Caki2 (cell line): ENCODE results near the gene APEH. TPM values are rescaled to one million over a fixed set of nuclear protein-coding genes. Genes with fewer than 3 reads are reported as not detected.
"Not testable (repeated sequence)": the region's sequence is repeated elsewhere in the genome, so short reads cannot be mapped to it uniquely, and the experiment has no call there.

ENCODE experiments used
- DNase-seq: peaks from one replicate; pipeline ENCODE4 v3.0.0-alpha.2; 2015; ENCODE audit warnings: low read depth
- in situ Hi-C: cut with HindIII; loops from 2 replicates; pipeline ENCODE4 v1.10.0; 2016; ENCODE audit warnings: low sequenced_read_pairs, low pct_unique_long_range_greater_than_20kb, mixed read lengths
- total RNA-seq: library from RNA; depleted of rRNA; stranded (reverse); fragments of >200 nt; shearing (Covaris generic); gene quantifications from 2 replicates; pipeline ENCODE4 v1.2.3, GENCODE V29; 2014; ENCODE audit warnings: low replicate concordance

The APEH gene
- total RNA-seq, 1 experiment from 2014 or later, result 122 TPM

- no peak for DNase-seq
- in situ Hi-C loops, result no loop called here
Measured at GRCh38 chr3:49664300-49664699, 9.9 kb upstream of the APEH start.

- in situ Hi-C loops, result no loop called here
- no peak for DNase-seq
Measured at GRCh38 chr3:49665822-49666519, 8.2 kb upstream of the APEH start.

- no peak for DNase-seq
- in situ Hi-C loops, result no loop called here
Measured at GRCh38 chr3:49666592-49666991, 7.6 kb upstream of the APEH start.

- no peak for DNase-seq
- in situ Hi-C loops, result no loop called here
Measured at GRCh38 chr3:49667701-49668413, 6.3 kb upstream of the APEH start.

GRCh38 chr3:49668414-49668797, 5.7 kb upstream of the APEH start:
- in situ Hi-C loops, result no loop called here
- peak; percentile 44 for DNase-seq

GRCh38 chr3:49668861-49669260, 5.3 kb upstream of the APEH start:
- in situ Hi-C loops, result no loop called here
- DNase-seq, result peak; percentile 30

- in situ Hi-C loops, result no loop called here
- no peak for DNase-seq
Measured at GRCh38 chr3:49669352-49669751, 4.8 kb upstream of the APEH start.

GRCh38 chr3:49670940-49671290, 3.2 kb upstream of the APEH start:
- DNase-seq, result no peak
- in situ Hi-C loops, result no loop called here

- in situ Hi-C loops, result no loop called here
- peak; percentile 42 for DNase-seq
Measured at GRCh38 chr3:49671291-49672288, 2.6 kb upstream of the APEH start.

- peak; percentile 54 for DNase-seq
- in situ Hi-C loops, result no loop called here
Measured at GRCh38 chr3:49673121-49673714, 933 bp upstream of the APEH start.

GRCh38 chr3:49674497-49674983, 389 bp downstream of the APEH start:
- in situ Hi-C loops, result no loop called here
- DNase-seq, result no peak

- in situ Hi-C loops, result no loop called here
- no peak for DNase-seq
Measured at GRCh38 chr3:49675912-49676311, 1.8 kb downstream of the APEH start.

- no peak for DNase-seq
- in situ Hi-C loops, result no loop called here
Measured at GRCh38 chr3:49680493-49681231, 6.5 kb downstream of the APEH start.

- no peak for DNase-seq
- in situ Hi-C loops, result no loop called here
Measured at GRCh38 chr3:49681232-49681522, 7.0 kb downstream of the APEH start.

- in situ Hi-C loops, result no loop called here
- DNase-seq, result no peak
Measured at GRCh38 chr3:49681543-49681942, 7.4 kb downstream of the APEH start.

- in situ Hi-C loops, result no loop called here
- no peak for DNase-seq
Measured at GRCh38 chr3:49683162-49683561, 9.0 kb downstream of the APEH start.

- DNase-seq, in situ Hi-C loops: not testable (repeated sequence)
Measured at GRCh38 chr3:49684453-49684852, 10.3 kb downstream of the APEH start.

GRCh38 chr3:49685103-49685502, 11.0 kb downstream of the APEH start:
- in situ Hi-C loops, DNase-seq: not testable (repeated sequence)
